CD4-positive, alpha-beta T cell treated with Interleukin-10 for 1 hour (primary cell): ENCODE data around the gene GPC6.
"Not testable (repeated sequence)": the region's sequence is repeated elsewhere in the genome, so short reads cannot be mapped to it uniquely, and the experiment has no call there.

ENCODE experiments used
- DNase-seq: peaks from one replicate; pipeline ENCODE4 v3.0.0-alpha.2; 2020

GPC6 gene

DNA sequence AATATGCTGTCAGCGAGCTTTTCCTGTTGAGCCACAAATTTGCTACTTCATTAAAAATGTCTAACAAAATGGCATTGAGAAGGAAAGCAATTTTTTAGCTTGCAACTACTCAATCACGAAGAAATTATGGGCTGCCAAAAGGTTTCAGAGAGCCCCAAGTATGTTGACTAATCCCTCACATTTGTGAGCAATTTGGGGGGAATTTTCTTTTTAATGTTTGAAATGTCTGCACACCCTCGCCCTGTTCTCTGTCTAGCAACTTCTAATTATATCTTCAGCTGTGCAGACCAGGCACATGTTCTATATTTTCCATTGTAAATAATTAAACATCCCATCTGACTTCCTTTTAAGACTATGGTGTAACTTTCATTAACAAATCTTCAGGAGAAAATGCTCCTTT lies 1060.0 kb downstream of the GPC6 start:
- DNase-seq, result no peak

DNA sequence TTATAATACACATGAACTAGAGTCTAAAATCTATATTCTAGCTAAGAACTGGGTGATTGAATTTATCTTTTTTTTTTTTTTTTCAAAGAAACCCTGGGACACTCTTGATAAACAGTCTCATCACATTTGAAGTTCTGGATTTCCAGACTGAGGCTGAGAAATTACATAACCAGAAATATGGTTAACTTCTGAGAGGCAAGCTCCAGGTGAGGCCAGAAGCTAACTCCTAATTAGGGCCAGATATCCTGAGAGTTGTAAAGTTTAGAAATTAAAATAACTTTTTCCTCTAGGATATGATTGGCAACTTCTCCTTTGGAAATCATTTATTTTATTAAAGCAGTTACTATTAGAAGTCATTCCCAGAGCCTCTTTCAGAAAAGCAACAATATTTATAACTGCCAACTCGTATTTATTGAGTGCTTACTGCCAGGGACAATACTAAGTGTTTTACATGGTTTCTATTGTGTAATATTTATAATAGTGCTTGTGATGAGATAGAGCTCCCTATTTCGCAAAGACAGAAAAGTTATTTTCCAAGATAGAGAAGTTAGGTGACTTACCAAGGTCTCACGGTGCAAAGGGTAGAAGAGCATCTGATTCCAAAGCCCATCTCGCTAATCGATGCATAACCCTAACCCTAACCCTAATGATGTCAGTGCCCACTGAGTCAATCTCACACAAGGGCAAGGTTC lies 1065.2 kb downstream of the GPC6 start:
- DNase-seq, result no peak

DNA sequence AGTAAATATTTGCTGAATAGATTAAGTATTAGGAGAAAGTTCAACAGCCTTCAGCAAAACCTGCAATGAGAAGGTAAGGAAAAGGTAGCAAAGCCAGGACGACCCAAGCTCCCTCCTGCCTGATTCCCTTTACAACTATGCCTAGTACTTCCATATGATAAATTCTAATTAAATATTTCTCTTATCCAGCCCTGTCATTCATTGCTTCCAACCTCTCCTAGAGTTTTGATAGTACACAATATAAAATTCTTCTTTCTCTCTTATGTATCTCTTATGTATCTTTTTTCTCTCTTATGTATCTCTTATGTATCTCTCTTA lies 1065.7 kb downstream of the GPC6 start:
- no peak for DNase-seq

DNA sequence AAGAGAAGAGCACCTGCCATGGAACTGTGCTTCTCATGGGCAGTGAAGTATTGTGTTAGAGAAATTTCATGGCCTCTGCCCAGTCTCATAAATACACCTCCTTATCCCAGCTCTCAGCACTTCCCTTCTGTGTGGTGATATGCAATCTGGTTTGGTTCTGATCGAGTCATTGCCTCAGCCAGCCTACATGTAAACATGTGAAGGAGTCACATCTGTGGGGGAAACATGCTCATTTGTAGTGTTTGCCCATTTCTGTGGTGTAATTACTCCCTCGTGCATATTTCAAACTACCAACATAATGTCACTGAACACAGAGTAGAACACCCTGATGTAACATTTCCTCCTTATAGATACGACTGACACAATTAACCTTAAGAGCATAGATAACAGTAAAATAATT lies 1069.9 kb downstream of the GPC6 start:
- no peak for DNase-seq

DNA sequence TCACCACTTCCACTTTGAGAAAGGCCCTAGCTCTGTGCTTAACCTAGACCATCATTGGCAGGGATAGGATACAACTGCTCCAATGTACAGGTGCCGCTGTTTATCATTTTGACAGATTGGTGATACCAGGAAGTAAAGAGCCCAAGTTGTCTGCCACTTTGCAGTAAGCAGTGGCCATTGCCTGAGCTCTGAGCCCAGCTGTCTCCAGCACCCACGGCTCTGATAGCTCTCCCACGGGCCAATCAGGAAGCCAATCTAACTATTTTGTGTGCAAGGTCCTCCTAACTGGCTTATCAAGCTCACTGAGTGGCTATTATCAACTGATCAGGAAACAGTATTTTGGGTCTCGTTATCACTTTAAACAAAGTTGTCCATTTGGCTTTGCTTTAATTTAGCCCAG lies 1071.7 kb downstream of the GPC6 start:
- DNase-seq, result no peak

DNA sequence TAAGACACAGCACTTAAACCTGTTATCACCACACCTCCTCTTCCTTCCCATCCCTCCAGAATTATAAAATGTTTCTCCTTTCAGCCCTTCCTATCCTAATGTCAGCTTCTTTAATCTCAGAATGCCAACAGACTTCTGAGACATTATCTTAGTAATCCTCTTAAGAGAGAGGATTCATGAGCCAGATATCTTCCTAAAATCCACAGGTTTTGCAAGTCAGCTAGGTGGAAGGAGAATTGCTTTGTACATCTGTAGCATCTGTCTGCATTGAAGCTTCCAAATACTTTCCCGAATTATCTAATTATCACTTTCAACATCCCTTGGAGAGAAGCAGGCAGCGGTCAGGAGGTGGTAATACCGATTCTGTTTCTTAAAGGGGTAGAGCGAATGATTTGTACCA lies 1073.8 kb downstream of the GPC6 start:
- DNase-seq, result no peak

DNA sequence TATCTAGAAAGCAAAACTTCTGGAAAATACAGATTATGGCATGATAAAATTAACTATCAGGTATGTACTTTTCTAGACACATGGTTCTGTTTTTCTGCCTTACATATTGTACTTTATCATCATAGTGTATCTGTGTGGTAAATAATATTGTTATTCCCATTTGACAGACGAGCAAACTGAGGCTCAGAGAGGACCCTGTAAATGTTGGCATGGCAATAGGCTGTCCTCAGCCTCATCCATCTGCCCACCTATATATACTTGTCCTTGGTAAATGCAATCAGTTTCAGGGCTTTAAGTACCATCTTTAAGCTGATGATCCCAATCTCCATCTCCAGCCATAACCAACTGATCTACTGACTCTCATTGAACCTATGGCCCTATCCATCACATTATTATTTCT lies 1074.9 kb downstream of the GPC6 start:
- no peak for DNase-seq

DNA sequence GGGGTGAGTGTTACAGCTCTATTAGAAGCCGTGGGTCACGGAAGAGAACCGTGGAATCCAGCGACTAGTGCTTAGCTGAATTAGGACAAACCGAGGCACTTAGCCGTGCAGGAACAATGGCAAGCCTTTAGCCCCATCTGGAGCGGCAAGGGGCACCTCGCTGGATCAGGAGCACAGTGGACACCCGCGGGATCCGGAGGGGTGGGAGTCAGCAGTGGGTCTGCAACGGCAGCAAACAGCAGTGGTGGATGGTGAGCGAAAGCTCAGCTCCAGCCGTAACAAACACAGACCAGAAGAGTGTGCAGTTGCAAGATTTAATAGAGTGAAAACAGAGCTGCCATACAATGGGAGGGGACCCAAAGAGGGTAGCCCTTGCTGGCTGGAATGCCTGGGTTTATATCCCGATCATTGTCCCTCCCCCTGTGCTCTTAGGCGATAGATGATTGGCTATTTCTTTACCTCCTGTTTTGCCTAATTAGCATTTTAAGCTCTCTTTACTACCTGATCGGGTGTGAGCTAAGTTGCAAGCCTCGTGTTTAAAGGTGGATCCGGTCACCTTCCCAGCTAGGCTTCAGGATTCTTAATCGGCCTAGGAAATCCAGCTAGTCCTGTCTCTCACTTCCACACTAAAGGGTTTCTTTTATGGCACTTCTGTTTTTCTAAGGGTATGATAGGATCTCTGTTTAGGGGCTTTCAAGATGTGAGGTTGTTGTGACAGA lies 1076.4 kb downstream of the GPC6 start:
- not testable (repeated sequence) for DNase-seq

DNA sequence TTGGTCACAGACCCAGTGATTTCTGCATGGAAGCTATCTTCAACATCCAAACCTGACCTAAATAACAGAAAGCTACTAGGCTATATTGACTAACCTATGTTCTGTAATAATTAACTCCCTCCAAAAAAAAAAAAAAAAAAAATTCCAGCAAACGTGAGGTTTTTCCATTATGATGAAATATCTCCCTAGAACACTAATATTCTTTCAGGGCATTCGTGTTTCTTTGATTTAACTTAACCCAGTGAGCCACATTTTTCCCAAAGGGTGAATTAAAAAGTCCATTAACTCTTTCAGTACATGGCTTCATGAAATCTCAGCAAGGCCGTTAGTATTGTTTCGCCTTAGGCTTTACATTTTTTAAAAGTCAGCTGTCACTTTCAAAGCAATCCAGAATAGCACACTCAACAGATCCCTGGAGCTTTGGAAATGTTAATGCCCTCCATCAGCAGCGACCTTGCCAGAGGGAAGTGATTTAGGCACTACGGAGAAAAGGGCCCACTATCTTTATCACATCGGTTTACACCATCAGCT lies 1077.1 kb downstream of the GPC6 start:
- no peak for DNase-seq

DNA sequence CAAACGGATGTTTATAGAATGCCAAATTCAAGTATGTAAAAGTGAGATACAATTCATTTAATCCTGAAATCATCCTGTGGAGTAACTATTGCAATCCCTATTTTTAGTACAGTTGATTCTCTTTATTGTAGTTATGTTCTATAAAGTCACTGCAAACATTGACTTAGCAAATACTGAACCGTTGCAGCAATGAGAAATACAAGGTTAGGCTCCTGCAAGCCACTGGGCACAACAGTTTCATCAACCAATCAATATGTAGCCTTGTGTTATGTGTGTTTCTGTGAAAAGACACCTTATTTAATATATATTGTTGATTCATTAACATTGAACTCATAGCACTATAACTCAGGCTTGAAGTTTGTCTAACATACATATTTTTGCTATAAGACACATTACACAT lies 1078.4 kb downstream of the GPC6 start:
- no peak for DNase-seq

DNA sequence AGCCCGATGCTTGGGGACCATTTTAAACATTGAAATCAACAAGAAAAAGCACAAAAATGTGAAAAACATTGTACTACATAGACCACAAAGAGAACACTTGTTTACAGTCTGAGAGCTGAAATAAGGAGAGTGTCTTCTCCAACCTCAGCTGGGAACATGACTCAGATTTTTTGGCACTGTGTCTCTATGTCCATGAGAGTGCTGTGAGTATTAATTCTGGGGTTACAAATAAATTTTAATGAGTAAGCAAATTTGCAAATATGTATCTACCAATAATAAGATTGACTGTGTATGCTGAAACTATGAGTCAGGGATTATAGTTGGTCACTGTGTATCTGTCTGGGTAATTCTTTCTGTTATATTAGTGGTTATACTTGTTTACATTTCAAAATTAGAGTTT lies 1078.9 kb downstream of the GPC6 start:
- DNase-seq, result no peak

DNA sequence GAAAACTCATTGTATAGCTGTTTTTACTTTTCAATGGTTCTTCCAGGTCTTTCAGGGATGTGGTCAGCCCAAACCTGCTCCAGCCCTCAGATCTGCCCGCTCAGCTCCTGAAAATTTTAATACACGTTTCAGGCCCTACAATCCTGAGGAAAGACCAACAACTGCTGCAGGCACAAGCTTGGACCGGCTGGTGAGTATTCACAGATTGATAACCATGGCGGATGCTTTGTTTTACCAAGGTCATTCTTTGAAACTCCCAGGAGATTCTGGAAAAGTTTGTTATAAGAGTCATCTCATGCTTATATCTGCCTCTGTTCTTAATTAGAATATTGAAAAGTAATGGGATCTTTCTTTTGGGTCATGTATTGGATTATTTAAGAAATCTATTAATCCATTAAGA lies 1079.3 kb downstream of the GPC6 start:
- DNase-seq, result no peak

DNA sequence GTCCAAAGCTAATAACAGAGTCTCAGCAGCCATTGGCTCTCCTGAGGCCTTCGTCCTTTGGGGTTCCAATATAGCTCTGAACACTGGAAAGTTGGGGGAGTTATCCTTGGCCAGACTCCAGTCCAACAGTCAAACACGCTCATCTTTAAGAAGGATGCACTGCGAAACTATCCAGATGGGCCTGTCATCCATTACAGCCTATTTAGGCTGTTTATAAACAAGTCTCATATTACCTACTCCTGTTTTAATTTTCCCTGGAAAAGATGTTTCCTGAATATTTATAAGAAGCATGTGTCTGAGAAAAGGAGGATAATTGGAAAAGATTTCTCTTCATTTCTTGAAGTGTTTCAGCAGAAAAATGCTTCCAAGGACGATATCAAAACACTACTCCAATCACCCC lies 1082.2 kb downstream of the GPC6 start:
- DNase-seq, result no peak

DNA sequence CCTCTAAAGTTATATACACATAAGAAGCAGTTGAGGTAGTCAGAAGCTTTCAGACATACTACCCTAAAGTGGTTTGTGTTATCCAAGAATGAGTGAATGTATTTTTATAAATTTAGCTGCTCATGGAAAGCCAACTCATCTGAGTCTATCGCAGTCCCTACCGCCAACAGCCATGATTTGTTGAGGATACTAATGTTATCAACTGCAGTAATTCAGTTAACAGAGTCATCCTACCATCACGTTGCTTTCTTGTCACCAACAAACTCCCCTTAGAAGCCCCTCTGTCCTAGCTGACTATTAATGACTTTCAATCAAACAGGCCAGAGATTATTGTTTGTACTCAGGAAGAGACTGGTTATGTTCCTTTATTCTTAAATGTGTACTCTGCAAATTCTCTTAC lies 1083.0 kb downstream of the GPC6 start:
- no peak for DNase-seq

DNA sequence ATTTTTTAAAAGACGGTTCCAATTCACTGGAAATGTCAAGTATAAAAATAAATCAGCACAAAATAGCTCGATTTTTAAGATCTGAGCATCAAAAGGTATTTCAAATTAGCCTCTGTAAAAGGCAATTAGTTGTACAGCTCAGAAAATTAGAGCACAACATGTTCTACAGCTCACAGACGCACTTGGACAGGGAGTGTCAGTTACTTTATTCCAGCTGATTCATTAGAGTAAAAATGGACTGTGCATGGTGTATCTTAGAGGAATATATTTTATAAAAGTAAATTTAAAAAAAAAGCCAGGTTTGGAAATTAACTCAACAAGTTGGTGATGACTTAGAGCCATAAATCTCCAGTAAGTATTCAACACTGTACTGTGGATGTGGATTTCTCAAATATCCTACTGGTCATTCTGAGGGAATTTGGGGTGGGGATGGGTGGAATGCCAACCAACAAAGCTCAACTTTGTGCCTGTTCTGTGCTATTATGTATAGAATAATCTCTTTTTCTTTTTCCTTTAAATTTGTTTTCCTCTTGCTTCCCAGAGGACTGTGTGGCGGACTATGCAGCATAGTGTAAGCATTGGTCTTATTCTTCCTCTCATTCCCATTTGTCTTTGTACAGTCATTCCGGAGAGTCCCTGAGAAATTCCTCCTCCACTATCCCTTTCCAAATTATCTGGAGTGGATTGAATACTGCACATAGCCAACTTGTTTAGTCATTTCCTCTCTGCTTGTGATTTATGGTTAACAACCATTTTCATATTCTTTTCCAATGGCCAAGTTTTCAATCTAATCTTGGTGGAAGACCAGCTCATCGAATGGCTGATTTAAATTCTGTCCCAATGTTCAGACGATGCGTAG lies 1083.6 kb downstream of the GPC6 start:
- no peak for DNase-seq

DNA sequence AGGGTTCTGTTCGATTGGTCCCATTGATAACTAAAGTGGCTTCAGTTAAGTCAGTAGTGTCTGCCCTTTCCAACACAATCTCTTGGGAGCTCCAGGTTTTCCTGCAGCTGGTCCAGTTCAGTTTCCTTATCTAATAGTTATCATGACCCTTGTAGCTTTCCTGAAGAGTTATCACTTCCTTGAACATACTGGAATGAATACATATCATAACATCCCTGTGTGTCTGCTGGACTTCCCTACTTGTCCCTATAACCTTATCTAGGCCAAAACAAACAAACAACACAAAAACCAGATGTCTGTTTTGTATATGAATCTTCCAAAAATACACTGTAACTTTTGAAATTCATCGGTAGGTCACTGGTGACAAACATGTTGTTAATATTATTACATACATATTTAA lies 1085.3 kb downstream of the GPC6 start:
- DNase-seq, result no peak

DNA sequence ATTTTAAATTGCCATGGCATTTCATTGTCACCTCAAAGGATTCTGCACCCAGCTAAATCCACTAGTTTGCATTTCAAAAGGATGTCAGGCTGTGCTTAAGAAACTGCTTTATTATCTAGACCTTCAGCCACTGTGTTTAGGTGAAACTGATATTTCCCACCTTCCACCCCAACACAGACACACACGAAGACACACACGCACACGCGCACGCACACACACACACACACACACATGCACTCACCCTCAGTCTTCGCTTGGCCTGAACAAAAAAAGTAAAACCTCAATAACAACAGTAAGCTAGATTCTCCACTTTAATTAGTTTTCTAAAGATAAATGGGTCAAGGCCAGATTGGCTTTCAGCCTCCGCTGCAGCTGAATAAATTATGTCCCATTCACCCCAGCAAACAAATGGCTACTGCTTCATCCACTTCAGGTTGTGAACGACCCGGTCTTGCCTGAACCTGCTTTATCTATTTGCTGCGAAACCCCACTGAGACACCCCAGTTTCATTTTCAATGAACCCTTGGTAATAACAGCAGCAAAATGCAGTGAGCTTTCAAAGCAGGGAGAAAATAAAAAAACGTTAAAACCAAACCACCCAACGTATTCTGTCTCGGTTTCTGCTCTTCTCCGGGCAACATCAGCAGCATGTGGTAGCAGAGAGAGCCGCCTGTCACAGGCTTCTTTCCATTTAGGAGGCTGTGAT lies 1086.1 kb downstream of the GPC6 start:
- peak; percentile 37 for DNase-seq

DNA sequence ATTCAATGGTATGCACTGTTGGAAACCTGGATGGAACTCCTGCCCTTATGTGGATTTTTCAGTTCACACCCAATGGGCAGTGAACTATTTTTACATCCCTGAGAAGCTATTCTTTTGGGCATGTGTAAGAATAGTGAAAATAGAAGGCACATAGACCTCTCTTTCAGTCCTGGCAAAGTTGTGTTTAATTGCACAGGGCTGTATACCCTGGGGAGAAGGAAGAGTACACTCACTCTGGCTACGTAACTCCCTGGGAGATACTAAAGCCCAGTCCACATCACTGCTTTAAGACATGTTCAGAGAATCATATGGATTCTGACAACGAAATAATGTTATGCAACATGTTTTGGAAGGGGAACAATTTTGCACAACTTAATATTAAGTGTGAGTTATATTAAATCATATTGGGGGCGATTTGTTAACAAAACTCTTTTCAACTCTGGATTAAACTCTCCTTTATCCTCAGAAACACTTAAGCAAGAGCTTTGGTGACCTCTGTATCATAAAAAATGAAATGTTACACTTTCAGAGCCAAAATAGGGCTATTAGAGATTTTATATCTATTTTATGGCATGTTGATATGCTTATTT lies 1086.8 kb downstream of the GPC6 start:
- no peak for DNase-seq

DNA sequence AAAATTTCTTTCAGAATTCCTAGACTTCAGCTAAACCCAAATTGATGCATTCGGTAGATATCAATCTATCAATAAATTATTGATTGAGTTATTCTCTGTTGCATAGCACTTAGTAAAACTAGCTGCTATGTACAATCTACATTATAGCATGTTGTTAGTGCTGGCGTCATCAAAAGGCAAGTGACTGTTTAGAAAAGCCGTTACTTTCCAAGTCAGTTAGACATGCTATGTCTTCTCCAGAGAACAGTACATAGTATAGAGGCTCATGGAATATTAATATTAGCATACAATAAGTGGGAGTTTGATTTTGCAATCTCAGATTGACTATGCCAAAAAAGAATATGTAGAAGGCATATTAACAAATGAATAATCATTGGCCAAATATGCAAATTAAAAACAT lies 1087.3 kb downstream of the GPC6 start:
- DNase-seq, result no peak

DNA sequence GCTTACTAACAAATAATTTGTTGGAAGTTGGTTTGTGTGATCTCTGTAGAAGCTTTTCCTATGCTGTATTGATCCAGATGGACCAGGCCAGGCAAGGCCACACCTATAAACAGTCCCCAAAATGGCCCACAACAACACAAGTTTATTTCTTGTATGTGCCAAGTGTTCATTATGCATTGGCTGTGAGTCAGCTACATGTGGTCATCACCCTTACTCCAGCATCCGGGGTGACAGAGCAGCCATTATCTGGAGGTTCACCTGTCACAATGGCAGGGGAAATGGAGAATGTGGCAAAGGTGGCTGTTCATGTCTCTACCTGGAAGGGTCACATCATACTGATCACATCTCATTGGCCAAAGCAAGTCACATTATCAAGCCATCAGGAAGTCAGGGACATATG lies 1088.6 kb downstream of the GPC6 start:
- no peak for DNase-seq

DNA sequence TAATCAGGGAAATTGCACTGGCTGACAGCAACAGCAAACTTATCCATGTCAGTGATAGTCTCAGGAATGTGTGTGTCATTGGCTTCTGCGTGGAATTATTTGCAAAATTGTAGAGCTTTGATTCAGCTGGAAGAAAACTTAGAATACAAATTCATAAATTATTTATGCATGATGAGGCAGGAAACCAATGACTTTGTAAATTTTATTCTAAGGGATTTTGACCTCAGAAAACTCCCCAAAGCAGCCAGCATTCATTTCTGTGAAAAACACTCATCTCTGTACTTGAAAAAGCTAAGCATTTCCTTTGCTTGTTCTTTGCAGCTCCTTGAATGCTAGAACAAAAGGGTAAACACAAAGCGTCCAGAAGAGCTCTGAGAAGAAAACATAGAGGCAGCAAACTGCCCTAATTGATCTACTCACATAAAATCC lies 1090.5 kb downstream of the GPC6 start:
- no peak for DNase-seq

DNA sequence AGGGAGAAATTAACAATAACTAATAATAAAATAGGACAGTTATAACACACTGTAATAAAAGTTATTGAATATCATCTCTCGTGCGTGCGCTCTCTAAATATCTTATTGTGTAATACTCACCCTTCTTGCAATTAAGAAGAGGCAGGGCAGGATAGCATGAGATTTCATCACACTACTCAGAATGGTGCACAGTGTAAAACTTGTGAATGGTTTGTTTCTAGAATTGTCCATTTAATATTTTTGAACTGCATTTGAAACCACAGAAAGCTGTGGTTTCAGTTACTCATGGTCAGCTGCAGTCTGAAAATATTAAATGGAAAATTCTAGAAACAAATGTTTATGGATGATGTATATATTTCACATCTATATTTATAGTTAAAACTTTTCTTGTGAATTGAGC lies 1091.8 kb downstream of the GPC6 start:
- DNase-seq, result no peak

DNA sequence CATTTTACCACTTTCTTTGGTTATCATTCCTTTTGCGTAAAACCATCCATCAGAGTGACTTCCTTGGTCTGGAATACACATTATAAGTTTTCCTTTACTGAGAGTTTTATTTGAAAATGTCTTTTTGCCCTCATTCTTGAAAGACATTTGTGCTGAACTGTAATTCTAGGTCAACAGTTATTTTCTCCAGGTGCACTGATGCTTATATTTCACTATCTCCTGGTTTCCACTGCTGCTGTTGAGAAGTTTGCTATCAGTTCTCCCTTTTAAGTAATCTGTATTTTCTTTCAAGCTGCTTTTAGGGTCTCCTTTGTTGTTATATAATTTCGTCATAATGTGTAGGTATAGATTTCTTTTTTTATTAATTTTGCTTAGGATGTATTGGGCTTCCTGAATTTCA lies 1092.9 kb downstream of the GPC6 start:
- DNase-seq, result no peak
